T-helper 17 cell (primary cell): ENCODE results near the gene DCUN1D1. TPM values are rescaled to one million over a fixed set of nuclear protein-coding genes. Genes with fewer than 3 reads are reported as not detected.

Experiments used
- ATAC-seq: fragments of 150-1000 bp; cut with Tn5 transposase; 2 replicates; pipeline ENCODE4 v1.10.0; 2021; ENCODE audit warnings: mild to moderate bottlenecking, moderate library complexity
- DNase-seq, 3 donors: peaks; one replicate each; pipeline versions ENCODE4 v3.0.0 to v3.0.0-alpha.2; 2020 to 2021
- H3K9me3 ChIP-seq: one replicate; pipeline ENCODE4 v1.7.0; 2013; ENCODE audit warnings: low read length, mild to moderate bottlenecking; ENCODE audit not compliant: control insufficient read depth, poor library complexity, severe bottlenecking
- H3K27ac Mint-ChIP-seq: one replicate; pipeline ENCODE4 v1.8.0; 2022; ENCODE audit warnings: mild to moderate bottlenecking, moderate library complexity, mixed read lengths
- H3K27me3 Mint-ChIP-seq: one replicate; pipeline ENCODE4 v1.8.0; 2022; ENCODE audit warnings: mixed read lengths
- H3K36me3 Mint-ChIP-seq: one replicate; pipeline ENCODE4 v1.8.0; 2022; ENCODE audit warnings: low read depth, mixed read lengths
- H3K4me1 Mint-ChIP-seq: one replicate; pipeline ENCODE4 v1.8.0; 2022; ENCODE audit warnings: mild to moderate bottlenecking, mixed read lengths
- H3K4me3 Mint-ChIP-seq: one replicate; pipeline ENCODE4 v1.8.0; 2022; ENCODE audit warnings: mild to moderate bottlenecking, moderate library complexity, mixed read lengths
- total RNA-seq, 4 donors: library from RNA in 2 of 4; stranded (reverse) in 2 of 4; gene quantifications; one replicate each; pipeline ENCODE4 v1.2.3 and lab custom pipeline; 2022 to 2026

DCUN1D1 gene
- total RNA-seq: 10 to 100 TPM; 32.7 to 51.5 TPM
- total RNA-seq (lab: John Stamatoyannopoulos, UW): 34.4 to 38.8 reads per million in 2 donors

- peak; percentile 91 for ATAC-seq
- H3K9me3 ChIP-seq: no peaks in the 10 kb centered on the region
- H3K4me1 Mint-ChIP-seq: peaks cover 28% of the 10 kb centered on the region
- no peaks in the 10 kb centered on the region for H3K36me3 Mint-ChIP-seq
- peak within 1 kb of the TSS; percentile 89 for H3K27ac Mint-ChIP-seq
- DNase-seq: peak; percentile 87 to 89 (median 88)
- H3K4me3 Mint-ChIP-seq: no peak within 1 kb of the TSS
- no peaks in the 10 kb centered on the region for H3K27me3 Mint-ChIP-seq
These were observed at the start of gene DCUN1D1 for GRCh38 chr3:182980204-182981037. Gene DCUN1D1, minus strand, starts transcription at chr3:182980538. Its CDS starts 49 bp downstream, at chr3:182980489.

- Mint-ChIP-seq H3K4me3 (no peak overlapping the region), H3K4me1 (peaks cover 9% of the 10 kb centered on the region), H3K27me3 (no peaks in the 10 kb centered on the region), H3K27ac (no peak overlapping the region), H3K36me3 (peaks cover 16% of the 10 kb centered on the region)
- DNase-seq: no peak
- H3K9me3 ChIP-seq: no peaks in the 10 kb centered on the region
- no peak for ATAC-seq
These were observed 48.1 kb upstream of the DCUN1D1 start for GRCh38 chr3:183028416-183028815.

GRCh38 chr3:183027276-183027675 lies 46.9 kb upstream of the DCUN1D1 start:
- H3K4me1 Mint-ChIP-seq: peaks cover 9% of the 10 kb centered on the region
- H3K36me3 Mint-ChIP-seq: peaks cover 16% of the 10 kb centered on the region
- no peak overlapping the region for H3K4me3 Mint-ChIP-seq

GRCh38 chr3:183022936-183023516 lies 42.7 kb upstream of the DCUN1D1 start:
- H3K36me3 Mint-ChIP-seq: peaks cover 6% of the 10 kb centered on the region
- no peaks in the 10 kb centered on the region for H3K27me3 Mint-ChIP-seq
- no peak overlapping the region for H3K27ac Mint-ChIP-seq
- peaks cover 3% of the 10 kb centered on the region for H3K4me1 Mint-ChIP-seq
- no peaks in the 10 kb centered on the region for H3K9me3 ChIP-seq
- ATAC-seq (no peak), DNase-seq (no peak)
- H3K4me3 Mint-ChIP-seq: no peak overlapping the region

More at GRCh38 chr3:183027276-183027675, 46.9 kb upstream of the DCUN1D1 start:
- no peak for DNase-seq
- H3K9me3 ChIP-seq: no peaks in the 10 kb centered on the region
- ATAC-seq: no peak
- Mint-ChIP-seq H3K27me3 (no peaks in the 10 kb centered on the region), H3K27ac (no peak overlapping the region)

GRCh38 chr3:183018421-183019192 lies 38.3 kb upstream of the DCUN1D1 start:
- ATAC-seq: no peak
- H3K27me3 Mint-ChIP-seq: no peaks in the 10 kb centered on the region
- peaks cover 6% of the 10 kb centered on the region for H3K36me3 Mint-ChIP-seq
- DNase-seq: no peak
- no peaks in the 10 kb centered on the region for H3K4me1 Mint-ChIP-seq
- no peak overlapping the region for H3K27ac Mint-ChIP-seq
- H3K4me3 Mint-ChIP-seq: no peak overlapping the region
- H3K9me3 ChIP-seq: no peaks in the 10 kb centered on the region

- Mint-ChIP-seq H3K4me1 (peaks cover 3% of the 10 kb centered on the region), H3K36me3 (peaks cover 6% of the 10 kb centered on the region), H3K27me3 (no peaks in the 10 kb centered on the region), H3K4me3 (no peak overlapping the region), H3K27ac (no peak overlapping the region)
- ATAC-seq: no peak
- no peaks in the 10 kb centered on the region for H3K9me3 ChIP-seq
- no peak for DNase-seq
These were observed 34.8 kb upstream of the DCUN1D1 start for GRCh38 chr3:183015185-183015584.

- no peak overlapping the region for H3K27ac Mint-ChIP-seq
- no peaks in the 10 kb centered on the region for H3K9me3 ChIP-seq
- no peak overlapping the region for H3K4me3 Mint-ChIP-seq
- DNase-seq: no peak
- peaks cover 6% of the 10 kb centered on the region for H3K36me3 Mint-ChIP-seq
- no peaks in the 10 kb centered on the region for H3K27me3 Mint-ChIP-seq
- H3K4me1 Mint-ChIP-seq: peaks cover 3% of the 10 kb centered on the region
- ATAC-seq: no peak
These were observed 33.5 kb upstream of the DCUN1D1 start for GRCh38 chr3:183013856-183014255.

- Mint-ChIP-seq H3K4me3 (no peak overlapping the region), H3K36me3 (peaks cover 6% of the 10 kb centered on the region), H3K4me1 (peaks cover 3% of the 10 kb centered on the region), H3K27ac (no peak overlapping the region), H3K27me3 (no peaks in the 10 kb centered on the region)
- ATAC-seq: no peak
- no peaks in the 10 kb centered on the region for H3K9me3 ChIP-seq
- no peak for DNase-seq
These were observed 32.7 kb upstream of the DCUN1D1 start for GRCh38 chr3:183013074-183013473.

- DNase-seq: no peak
- H3K9me3 ChIP-seq: no peaks in the 10 kb centered on the region
- Mint-ChIP-seq H3K4me3 (no peak overlapping the region), H3K4me1 (peaks cover 5% of the 10 kb centered on the region), H3K36me3 (peaks cover 4% of the 10 kb centered on the region), H3K27me3 (no peaks in the 10 kb centered on the region), H3K27ac (no peak overlapping the region)
- no peak for ATAC-seq
These were observed 28.5 kb upstream of the DCUN1D1 start for GRCh38 chr3:183008800-183009199.

GRCh38 chr3:183008303-183008702 lies 28.0 kb upstream of the DCUN1D1 start:
- peaks cover 4% of the 10 kb centered on the region for H3K36me3 Mint-ChIP-seq
- H3K4me1 Mint-ChIP-seq: peaks cover 5% of the 10 kb centered on the region
- no peaks in the 10 kb centered on the region for H3K9me3 ChIP-seq
- no peaks in the 10 kb centered on the region for H3K27me3 Mint-ChIP-seq
- DNase-seq: no peak
- ATAC-seq: no peak
- H3K27ac Mint-ChIP-seq: no peak overlapping the region
- H3K4me3 Mint-ChIP-seq: no peak overlapping the region

- H3K4me3 Mint-ChIP-seq: no peak overlapping the region
- DNase-seq: no peak
- H3K27ac Mint-ChIP-seq: no peak overlapping the region
- H3K4me1 Mint-ChIP-seq: peaks cover 2% of the 10 kb centered on the region
- no peaks in the 10 kb centered on the region for H3K27me3 Mint-ChIP-seq
- H3K36me3 Mint-ChIP-seq: no peaks in the 10 kb centered on the region
- ATAC-seq: no peak
- H3K9me3 ChIP-seq: no peaks in the 10 kb centered on the region
These were observed 26.2 kb upstream of the DCUN1D1 start for GRCh38 chr3:183006396-183007002.

- peaks cover 3% of the 10 kb centered on the region for H3K36me3 Mint-ChIP-seq
- no peak overlapping the region for H3K4me3 Mint-ChIP-seq
- no peak for ATAC-seq
- H3K4me1 Mint-ChIP-seq: no peaks in the 10 kb centered on the region
- H3K27me3 Mint-ChIP-seq: no peaks in the 10 kb centered on the region
- H3K9me3 ChIP-seq: no peaks in the 10 kb centered on the region
- no peak overlapping the region for H3K27ac Mint-ChIP-seq
- DNase-seq: no peak
These were observed 19.4 kb upstream of the DCUN1D1 start for GRCh38 chr3:182999767-183000166.
